LHCN-M2 (cell line): ENCODE data around the gene ZNF76. TPM values are rescaled to one million over a fixed set of nuclear protein-coding genes. Genes with fewer than 3 reads are reported as not detected.
"Not testable (repeated sequence)": the region's sequence is repeated elsewhere in the genome, so short reads cannot be mapped to it uniquely, and the experiment has no call there.

ENCODE experiments used
- DNase-seq: peaks from one replicate; pipeline ENCODE4 v3.0.0-alpha.2; 2012; ENCODE audit warnings: low read depth
- total RNA-seq: library from RNA; depleted of rRNA; stranded (reverse); fragments of >200 nt; gene quantifications from 2 replicates; pipeline ENCODE4 v1.2.3, GENCODE V29; 2014; rRNA removed

Gene ZNF76
- total RNA-seq, 1 experiment from 2014 or later = 26.8 TPM

DNA sequence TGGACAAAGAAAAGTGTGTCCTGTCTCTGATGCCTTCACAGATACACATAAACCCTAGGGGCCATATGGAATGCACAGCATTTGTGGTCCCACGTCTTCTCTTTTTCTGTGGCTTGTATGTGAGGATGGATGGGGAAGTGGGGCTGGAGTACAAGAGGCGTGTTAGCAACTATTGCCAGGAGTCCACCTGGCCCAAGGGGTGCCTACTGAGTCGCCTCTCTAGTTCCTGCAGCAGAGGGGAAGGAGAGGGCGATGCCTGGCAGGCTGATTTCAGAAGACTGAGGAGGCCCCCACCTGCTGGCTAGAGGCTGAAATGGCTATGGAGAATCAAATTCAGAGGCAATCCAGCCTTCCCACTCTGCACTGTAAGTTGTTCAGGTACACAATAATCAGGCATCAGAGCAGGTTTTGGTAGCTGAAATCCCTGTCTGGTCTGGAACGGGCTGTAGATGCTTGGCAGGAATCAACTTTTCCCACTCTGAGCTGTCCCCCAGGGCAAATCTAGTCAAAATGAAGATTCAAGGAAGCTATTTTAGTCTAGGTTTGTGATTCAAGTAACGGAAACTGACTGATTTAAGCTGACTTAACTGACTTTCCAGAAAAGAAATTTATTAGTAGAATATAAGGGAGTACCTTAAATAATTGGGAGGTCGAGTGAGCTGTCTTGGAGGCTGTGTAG is 68.0 kb downstream of the ZNF76 start:
- peak; percentile 35 for DNase-seq

DNA sequence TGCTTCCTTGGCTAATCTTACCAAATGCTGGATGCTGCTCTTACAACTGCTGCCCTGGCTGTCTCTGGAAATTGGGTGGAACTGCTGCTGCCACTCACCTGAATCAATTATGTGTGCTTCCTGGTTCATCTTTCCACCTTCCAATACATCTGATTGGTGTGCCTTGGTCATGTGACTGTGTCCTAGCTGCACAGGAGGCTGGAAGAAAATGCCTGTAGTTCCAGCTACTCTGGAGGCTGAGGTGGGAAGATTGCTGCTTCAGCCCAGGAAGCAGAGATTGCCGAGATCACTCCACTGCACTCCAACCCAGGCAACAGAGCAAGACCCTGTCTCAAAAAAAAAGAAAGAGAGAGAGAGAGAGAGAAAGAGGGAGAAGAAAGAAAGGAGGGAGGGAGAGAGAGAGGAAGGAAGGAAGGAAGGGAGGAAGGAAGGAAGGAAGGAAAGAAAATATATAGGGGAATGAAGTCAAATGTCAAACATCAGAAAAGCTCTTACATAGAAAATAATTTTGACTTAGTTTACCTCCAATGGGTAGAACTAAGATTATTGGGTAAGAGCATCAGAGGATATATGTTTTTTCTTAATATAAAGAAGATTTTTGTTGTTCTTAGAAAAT is 68.7 kb downstream of the ZNF76 start:
- no peak for DNase-seq

DNA sequence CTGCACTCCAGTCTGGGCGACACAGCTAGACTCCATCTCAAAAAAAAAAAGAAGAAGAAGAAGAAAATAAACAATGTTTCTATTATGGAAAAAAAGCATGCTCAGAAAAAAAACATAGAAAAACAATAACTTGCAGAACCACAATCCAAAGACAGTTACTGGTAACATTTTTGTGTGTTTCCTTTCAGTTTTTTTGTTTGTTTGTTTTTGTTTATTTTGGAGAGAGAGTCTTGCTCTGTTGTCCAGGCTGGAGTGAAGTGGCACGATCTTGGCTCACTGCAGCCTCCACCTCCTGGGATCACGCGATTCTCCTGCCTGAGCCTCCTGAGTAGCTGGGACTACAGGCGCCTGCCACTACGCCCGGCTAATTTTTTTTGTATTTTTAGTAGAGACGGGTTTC is 69.4 kb downstream of the ZNF76 start:
- DNase-seq = not testable (repeated sequence)

DNA sequence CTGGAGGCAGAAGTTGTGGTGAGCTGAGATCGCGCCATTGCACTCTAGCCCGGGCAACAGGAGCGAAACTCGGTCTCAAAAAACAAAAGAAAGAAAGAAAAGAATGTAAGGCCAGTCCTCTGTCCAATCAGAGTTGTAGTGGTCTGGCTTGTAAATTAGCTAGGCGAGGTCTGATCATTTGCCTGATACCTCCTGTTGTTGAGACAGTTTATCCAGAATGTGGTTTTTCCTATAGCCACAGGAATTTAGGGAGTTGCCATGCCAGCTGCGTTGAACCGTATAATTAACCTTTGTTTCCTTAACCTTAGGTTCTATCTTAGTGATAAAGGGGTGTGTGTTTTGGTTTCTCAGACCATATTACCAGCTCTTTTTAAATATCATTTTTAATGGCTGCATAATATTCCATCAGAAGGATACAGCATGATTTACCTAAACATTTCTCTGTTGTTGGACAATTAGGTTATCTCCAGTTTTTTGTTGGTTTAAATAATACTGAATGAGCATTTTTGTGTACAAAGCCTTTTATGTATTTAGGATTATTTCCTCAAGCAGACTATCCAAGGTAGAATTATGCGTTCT is 71.1 kb downstream of the ZNF76 start:
- no peak for DNase-seq

DNA sequence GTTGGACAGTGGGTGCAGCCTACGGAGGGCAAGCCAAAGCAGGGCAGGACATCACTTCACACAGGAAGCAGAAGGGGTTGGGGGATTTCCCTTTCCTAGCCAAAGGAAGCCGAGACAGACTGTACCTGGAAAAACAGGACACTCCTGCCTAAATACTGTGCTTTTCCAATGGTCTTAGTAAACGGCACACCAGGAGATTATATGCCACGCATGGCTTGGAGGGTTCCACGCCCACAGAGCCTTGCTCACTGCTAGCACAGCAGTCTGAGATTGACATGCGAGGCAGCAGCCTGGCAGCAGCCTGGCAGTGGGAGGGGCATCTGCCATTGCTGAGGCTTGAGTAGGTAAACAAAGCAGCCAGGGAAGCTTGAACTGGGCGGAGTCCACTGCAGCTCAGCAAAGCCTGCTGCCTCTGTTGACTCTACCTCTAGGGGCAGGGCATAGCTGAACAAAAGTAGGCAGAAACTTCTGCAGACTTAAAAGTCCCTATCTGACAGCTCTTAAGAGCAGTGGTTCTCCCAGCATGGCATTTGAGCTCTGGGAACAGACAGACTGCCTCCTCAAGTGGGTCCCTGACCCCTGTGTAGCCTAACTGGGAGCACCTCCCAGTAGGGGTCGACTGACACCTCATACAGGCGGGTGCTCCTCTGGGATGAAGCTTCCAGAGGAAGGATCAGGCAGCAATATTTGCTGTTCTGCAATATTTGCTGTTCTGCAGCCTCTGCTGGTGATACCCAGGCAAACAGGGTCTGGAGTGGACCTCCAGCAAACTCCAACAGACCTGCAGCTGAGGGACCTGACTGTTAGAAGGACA is 72.7 kb downstream of the ZNF76 start:
- not testable (repeated sequence) for DNase-seq

DNA sequence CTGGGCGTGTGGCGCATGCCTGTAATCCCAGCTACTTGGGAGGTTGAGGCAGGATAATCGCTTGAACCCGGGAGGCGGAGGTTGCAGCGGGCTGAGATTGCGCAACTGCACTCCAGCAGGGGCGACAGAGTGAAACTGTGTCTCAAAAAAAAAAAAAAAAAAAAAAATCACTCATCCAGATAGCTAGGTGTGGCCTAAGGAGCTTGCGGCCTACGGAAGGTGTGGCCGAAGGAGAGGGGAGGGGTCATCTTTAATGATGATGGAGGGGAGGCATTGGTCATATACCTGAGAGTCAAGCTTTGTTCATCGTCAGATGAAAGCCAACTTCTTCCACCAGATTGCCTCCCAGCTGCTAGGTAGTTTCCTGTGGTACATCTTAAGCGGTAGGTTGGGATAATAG is 82.0 kb downstream of the ZNF76 start:
- DNase-seq = no peak

DNA sequence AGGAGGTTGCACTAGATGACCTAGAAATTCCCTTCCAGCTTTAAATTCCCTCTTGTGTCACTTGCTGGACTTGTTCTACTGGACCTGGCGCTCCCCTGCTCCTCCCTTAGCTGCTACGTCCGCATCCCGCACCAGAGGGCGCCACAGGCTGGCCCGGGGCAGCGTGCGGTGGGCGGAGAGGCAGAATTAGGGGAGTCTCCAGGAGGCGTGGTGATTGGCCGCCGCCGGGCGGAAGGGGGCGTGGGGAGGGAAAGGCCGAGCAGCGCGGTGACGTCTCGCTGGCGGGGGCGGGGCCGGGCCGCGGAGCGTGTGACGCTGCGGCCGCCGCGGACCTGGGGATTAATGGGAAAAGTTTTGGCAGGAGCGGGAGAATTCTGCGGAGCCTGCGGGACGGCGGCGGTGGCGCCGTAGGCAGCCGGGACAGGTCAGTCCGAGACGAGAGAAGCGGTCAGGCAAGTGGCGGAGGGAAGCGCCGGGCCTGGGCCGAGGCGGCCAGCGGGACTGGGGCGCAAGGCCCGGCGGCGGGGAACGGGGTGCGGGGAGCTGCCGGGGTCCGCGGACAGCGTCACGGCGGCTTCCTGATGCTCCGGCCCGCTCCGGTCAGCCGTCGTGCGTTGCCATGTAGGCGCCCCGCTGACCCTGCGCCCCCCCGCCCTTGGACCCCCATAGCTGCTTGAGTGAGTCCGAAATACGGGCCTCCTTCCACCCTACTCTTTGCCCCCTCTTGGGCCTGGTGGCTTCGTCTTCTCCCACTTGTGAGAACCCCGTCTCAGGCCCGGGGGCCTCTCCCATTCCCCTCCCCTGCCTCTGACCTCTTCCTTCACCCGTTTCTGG is 82.9 kb downstream of the ZNF76 start, which contains the start of gene PPARD:
TSS of gene PPARD (plus strand) at position 301 of the 834 bp plus-strand sequence. CDS start 68,530 bp downstream, outside the sequence.
- DNase-seq = peak; percentile 93

DNA sequence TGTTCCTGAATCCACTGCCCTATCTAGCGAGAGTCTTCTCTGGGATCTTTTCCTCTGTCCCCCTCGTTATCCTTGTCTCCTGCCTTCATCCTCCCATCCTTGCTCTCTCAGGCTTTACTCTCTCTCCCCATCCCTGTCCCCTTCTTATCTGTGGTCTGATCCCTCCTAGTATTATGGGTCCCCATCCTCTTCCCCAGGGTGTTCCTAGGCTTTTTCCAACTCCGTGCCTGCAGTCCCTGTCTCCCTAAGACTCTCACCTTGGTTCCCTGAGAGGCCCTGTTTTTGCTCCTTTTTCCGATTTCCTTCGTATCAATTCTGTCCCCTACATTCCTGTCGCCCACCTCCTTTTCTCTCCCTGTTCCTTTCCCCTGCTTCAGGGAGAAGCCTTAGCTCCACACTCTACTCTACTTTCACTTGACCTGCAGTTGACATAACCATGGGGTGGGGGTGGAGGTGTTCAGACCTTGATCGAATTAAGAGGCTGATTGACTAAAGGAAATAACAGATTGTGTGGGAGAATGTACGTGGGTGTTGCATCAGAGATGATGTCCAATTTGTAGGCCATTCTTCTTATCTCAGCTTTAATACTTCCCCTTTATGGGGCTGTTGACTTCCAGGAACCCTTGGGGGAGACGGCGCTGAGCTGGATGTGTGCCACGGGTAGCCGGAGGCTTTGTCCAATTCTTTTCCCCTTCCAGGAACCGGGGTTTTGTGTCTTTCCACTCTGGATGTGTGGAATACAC is 83.7 kb downstream of the ZNF76 start:
- DNase-seq = no peak

DNA sequence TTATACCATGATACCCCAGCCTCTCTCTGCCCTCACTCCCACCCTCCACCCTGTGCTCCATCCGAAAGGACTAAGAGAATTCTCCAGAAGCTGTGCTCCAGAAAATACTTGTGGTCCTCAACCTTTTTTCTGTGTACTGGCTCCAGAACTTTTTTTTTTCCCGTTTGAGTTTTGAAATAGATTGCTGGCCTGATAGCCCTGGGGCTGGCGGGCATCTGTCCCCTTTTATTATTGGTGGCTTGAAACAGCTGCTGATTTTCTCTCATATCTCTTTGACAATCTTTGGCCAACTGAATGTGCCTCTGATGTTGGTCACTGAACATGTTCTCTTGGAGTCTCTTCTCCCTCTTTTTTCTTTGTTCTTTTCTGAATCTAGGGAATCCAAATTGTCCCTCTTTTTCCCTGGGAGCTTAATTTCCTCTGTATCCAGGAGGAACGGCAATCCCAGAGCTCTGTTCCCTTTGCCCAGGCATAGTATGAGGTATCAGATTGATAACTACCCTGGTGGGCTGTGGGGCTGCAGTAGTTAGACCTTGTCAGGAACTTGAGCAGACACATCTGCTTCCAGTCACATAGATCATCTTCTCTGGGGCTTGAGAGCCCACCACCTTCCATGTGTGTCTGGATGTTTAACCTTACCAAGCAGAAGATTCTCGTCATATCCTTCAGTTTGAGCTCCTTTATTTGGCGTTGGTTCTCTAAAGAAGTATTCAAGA is 84.5 kb downstream of the ZNF76 start:
- no peak for DNase-seq

Other genes with a start within 250 kb of the ZNF76 start
- gene TCP11, start 118.4 kb upstream of the ZNF76 start, total RNA-seq = 0.23 and 0.32 TPM in 2 replicates
- gene SCUBE3, start 45.8 kb upstream of the ZNF76 start, total RNA-seq = 0.06 TPM in 2 replicates
- 0.06 and 0.13 TPM in 2 replicates for gene DEF6, start 38.1 kb downstream of the ZNF76 start, total RNA-seq
- 9.5 and 11.0 TPM in 2 replicates for gene PPARD, start 82.8 kb downstream of the ZNF76 start, total RNA-seq
- 12.8 and 14.6 TPM in 2 replicates for gene FANCE, start 192.6 kb downstream of the ZNF76 start, total RNA-seq
- gene RPL10A, start 208.7 kb downstream of the ZNF76 start, total RNA-seq = 1,186 and 1,216 TPM in 2 replicates
- 16.8 and 17.5 TPM in 2 replicates for gene TEAD3, start 237.3 kb downstream of the ZNF76 start, total RNA-seq